HCT116 (cell line): Measurements from ENCODE around the gene CD7.

Experiments used
- ATF3 ChIP-seq: IDR thresholded peaks from 2 replicates; pipeline ENCODE4 v1.6.1; 2012
- CEBPB ChIP-seq: IDR thresholded peaks from 2 replicates; pipeline ENCODE4 v1.6.1; 2012; ENCODE audit warnings: low read depth
- CTCF ChIP-seq, 3 experiments: fragments of 200-600 bp in 1 of 3; sonication (generic) in 1 of 3; IDR thresholded peaks in 2 of 3; conservative IDR thresholded peaks in 1 of 3; 2 replicates each; pipeline ENCODE4 v1.5.1; 2012 to 2017; ENCODE audit warnings: low read depth in 2 of 3, low read length in 2 of 3, antibody characterized with exemption in 1 of 3, borderline replicate concordance in 1 of 3, control low read depth in 1 of 3, mild to moderate bottlenecking in 1 of 3, mixed read lengths in 1 of 3, mixed run types in 1 of 3, moderate library complexity in 1 of 3; ENCODE audit not compliant: insufficient read depth in 1 of 3
- EGR1 ChIP-seq: IDR thresholded peaks from 2 replicates; pipeline ENCODE4 v1.6.1; 2012; ENCODE audit warnings: low read depth
- EZH2 ChIP-seq: fragments of 200-600 bp; sonication (generic); IDR thresholded peaks from 2 replicates; pipeline ENCODE4 v1.6.1; 2017; ENCODE audit warnings: antibody characterized with exemption, mixed run types
- EZH2phosphoT487 ChIP-seq: fragments of 200-600 bp; IDR thresholded peaks from 2 replicates; pipeline ENCODE4 v1.6.1; 2018; ENCODE audit warnings: antibody characterized with exemption, borderline replicate concordance
- POLR2A ChIP-seq: IDR thresholded peaks from 2 replicates; pipeline ENCODE4 v1.7.0; 2011; ENCODE audit warnings: borderline replicate concordance; ENCODE audit not compliant: insufficient read depth, insufficient read length; ENCODE audit errors: extremely low read depth
- POLR2AphosphoS5 ChIP-seq: IDR thresholded peaks from 2 replicates; pipeline ENCODE4 v1.6.1; 2011; ENCODE audit warnings: mild to moderate bottlenecking, low read depth, low read length, moderate library complexity
- REST ChIP-seq: IDR thresholded peaks from 2 replicates; pipeline ENCODE4 v1.6.1; 2012; ENCODE audit warnings: low read depth
- ZBTB33 ChIP-seq: IDR thresholded peaks from 2 replicates; pipeline ENCODE4 v1.6.1; 2011; ENCODE audit warnings: mild to moderate bottlenecking, low read length, moderate library complexity; ENCODE audit not compliant: insufficient replicate concordance; ENCODE audit errors: extremely low read depth
- ZFX ChIP-seq: fragments of 450-650 bp; IDR thresholded peaks from 2 replicates; pipeline ENCODE4 v1.6.1; 2017
- ZNF274 ChIP-seq: fragments of 200-500 bp; sonication (Bioruptor generic); IDR thresholded peaks from 2 replicates; pipeline ENCODE4 v1.6.1; 2014; ENCODE audit warnings: mild to moderate bottlenecking, low read depth, low read length, inconsistent platforms

- no peak for TF ChIP-seq CTCF (IDR thresholded peaks at IDR 0.05 in 2 of 3, conservative IDR thresholded peaks at IDR 0.05 in 1 of 3; ENCODE audit: borderline replicate concordance in 1 of 3, insufficient read depth in 1 of 3, low read depth in 2 of 3, low read length in 2 of 3)
- TF ChIP-seq EZH2, result no peak
- no peak for TF ChIP-seq ZNF274
- no peak for TF ChIP-seq ZBTB33
- TF ChIP-seq ATF3, result no peak
- no peak for TF ChIP-seq POLR2A
- no peak for TF ChIP-seq EZH2phosphoT487
- no peak for TF ChIP-seq EGR1
- TF ChIP-seq CEBPB, result no peak
- TF ChIP-seq REST, result no peak
- no peak for TF ChIP-seq ZFX
- TF ChIP-seq POLR2AphosphoS5, result no peak
Observed at GRCh38 chr17:82357394-82357793, 40.0 kb upstream of the CD7 start.
